Raji (cell line): Measurements from ENCODE around the gene SOHLH1.

Experiments
- POLR2A ChIP-seq: IDR thresholded peaks from 2 replicates; pipeline ENCODE4 v1.6.1; 2011; ENCODE audit warnings: low read depth, low read length, control low read depth; ENCODE audit not compliant: insufficient read depth

SOHLH1 gene

GRCh38 chr9:135716045-135716444 lies 16.8 kb upstream of the SOHLH1 start:
- no peak for TF ChIP-seq POLR2A

DNA sequence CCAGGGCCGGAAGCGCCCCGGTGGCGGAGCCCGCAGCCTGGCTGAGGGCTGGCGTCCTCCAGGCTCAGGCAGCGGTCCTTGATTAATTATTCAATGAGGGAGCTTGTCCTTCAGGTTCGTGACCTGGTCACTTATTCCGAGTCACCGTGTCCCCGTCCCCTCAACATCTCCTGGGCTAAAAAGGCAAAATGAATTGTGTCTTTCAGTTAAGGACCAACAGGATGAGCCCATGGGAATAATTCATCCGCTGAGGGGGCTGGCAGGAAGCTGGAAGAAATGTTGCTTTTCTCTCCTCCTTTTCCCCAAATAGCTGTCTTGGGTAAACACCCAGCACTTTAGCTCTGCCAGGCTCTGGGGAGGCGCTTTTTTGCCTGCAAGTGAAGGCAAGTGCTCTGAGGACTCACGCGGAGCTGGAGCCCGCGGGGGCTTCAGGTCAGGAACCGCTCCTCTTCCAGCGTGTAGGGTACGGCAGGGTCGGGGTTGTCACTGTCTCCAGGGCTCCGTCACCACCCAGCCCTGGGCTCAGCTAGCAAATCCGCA lies 15.8 kb upstream of the SOHLH1 start:
- TF ChIP-seq POLR2A, result no peak

DNA sequence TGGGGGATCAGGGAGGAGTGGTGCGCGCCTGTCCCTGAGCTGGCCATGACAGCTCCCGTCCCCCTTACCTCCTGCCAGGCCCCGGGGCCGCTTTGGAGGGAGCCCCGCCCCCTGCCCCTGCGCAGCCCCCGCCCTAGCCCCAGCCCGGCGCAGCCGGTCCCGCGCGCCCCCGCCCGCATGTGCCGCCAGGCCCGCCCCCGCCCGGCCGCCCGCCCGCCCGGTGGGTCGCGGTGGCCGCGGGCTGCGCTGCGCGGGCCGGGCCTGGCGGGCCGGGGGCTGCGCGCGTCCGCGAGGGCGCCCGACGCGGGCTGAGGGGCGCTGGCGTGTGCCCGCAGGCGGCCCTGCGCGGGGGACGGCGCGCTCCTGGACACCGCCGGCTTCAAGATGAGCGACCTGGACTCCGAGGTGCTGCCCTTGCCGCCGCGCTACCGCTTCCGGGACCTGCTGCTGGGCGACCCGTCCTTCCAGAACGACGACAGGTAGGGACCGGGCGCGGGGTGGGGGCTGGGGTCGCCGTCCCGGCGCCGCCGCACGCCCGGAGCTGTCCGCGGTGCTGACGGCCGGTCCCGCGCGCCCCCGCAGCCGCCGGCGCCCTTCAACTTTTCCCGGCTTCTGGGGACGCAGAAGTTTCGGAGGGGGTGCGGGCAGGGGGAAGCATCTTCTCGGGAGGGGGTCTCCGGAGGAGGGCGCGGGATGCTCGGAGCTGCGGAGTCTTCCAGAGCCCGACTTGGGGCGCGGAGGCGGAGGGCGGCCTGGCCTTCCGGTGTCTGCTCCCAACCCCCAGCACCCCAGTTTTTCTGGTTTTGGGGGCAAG lies 15.2 kb upstream of the SOHLH1 start:
- no peak for TF ChIP-seq POLR2A

DNA sequence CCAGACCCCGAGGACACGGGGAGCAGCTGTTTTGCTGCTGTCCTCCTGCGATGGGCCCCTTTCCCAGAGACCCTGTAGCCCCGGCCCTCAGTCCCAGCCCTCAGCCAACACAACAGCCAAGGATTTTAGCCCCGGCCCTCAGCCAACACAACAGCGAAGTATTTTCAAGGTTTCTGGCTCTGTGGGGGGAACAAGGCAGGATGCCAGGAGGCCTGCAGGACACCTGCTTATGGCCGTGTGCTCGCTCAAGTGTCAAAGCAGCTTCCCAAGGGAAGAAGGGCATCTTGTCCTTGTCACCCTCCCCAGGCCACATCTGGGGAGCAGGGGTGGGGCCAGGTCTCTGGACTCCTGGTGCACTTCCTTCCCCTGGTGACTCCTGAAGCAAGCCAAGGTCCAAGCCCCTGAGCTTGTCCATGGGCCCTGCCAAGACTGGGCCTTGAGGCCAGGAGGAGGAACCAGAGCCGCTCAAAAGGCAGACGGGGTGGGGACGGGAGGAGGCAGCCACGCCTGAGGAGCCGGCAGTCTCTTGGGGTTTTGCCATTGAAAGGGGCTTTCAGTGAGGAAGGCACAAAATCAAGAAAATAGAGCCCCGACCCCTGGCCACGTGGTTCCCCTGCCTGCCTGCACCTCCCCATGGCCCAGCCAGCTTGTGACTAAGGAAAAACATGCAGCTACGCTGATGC lies 13.5 kb upstream of the SOHLH1 start:
- TF ChIP-seq POLR2A, result no peak

DNA sequence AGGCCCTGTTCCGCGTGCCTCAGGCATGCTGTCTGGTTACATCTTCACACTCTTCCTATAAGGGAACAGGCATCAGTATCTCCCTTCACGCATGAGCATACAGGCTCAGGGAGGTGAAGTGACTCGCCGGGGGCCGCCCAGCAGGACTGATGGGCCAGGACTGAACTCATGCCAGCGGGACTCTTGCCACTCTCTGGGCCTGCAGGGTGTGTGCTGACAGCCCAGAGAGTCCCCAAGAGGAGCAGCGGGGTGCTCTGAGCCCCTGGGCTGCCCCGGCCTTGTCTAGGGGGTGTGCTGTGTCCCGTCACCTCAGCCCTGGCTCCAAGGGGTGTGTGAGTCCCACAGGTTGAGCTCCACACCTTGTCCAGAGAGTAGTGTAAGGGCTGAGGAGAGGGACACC lies 12.6 kb upstream of the SOHLH1 start:
- TF ChIP-seq POLR2A, result no peak

DNA sequence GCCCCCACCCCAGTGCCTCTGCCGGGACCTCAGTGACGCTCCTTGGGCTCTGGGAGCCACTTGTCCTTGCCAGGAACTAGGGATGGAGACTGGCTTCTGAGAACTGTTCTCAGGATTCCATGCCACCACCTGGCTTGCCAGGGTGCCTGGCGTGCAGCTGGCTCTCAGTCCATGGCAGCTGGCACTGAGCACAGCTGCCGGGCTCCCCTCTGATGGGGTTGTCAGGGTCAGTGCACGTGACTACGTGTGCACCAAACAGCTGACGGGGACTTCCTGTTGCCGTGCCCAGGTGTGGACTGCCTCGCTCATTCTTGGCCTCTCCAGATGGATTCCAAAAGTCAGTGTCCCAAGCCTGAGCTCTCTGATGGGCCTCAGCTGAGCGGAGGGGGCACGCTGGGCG lies 12.1 kb upstream of the SOHLH1 start:
- TF ChIP-seq POLR2A, result no peak

GRCh38 chr9:135708164-135708563 lies 8.9 kb upstream of the SOHLH1 start:
- no peak for TF ChIP-seq POLR2A

- no peak for TF ChIP-seq POLR2A
Measured at GRCh38 chr9:135707252-135708138, 8.2 kb upstream of the SOHLH1 start.

DNA sequence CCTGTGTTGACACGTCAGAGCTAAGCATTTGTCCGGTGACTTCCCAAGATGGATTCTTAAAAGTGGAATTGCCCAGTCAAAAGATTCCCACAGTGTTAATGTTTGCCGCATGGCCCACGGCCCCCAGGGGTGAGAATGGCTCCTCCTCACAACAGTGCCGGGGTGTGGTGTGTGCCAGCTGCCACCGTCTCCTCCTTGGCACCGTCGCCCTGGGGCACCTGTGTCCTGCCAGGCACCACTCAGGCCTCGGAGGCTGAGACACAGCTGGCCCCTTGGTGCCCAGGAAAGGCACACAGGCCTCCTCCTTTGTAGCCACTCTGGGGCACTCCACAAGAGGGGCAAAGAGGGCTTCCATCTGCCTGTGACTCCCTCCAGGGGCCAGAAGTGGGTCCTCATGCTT lies 7.0 kb upstream of the SOHLH1 start:
- TF ChIP-seq POLR2A, result no peak

DNA sequence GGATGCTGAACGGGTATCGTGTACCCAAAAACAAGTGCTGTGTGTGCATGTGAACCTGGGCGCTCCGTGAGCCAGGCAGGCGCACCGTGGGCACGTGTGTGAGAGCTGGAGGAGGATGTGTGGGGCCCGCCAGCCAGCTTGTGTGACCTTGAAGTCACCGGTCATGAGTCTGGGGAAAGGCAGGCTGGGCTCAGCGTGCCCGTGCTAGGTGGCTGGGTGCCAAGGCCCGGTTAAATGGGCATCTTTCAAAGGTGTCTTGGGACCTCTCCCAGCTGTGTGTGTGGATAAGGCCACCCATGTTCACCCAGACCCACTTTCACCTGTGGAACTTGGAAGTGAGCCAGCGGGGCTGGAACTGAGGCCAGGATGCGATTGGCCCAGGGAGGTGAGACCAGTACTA lies 6.1 kb upstream of the SOHLH1 start:
- TF ChIP-seq POLR2A, result no peak

DNA sequence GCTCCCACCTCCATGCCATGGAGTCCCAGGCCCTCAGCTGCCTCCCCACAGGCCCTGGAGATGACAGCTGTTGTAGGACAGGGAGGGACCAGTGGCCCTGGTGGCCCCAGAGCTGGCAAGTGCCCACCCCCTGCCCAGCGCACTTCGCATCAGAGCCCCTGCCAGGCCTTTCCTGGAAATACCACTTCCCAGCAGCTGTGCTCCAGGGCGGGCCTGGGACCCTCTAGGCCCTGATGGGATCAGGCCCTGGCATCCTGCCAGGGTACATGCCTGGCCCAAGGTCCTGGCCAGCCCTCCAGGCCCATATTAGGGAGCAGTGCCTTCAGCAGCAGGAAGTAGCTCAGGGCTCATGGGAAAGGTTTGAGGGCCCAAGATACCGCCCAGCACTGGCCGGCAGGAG lies 5.2 kb upstream of the SOHLH1 start:
- TF ChIP-seq POLR2A, result no peak

DNA sequence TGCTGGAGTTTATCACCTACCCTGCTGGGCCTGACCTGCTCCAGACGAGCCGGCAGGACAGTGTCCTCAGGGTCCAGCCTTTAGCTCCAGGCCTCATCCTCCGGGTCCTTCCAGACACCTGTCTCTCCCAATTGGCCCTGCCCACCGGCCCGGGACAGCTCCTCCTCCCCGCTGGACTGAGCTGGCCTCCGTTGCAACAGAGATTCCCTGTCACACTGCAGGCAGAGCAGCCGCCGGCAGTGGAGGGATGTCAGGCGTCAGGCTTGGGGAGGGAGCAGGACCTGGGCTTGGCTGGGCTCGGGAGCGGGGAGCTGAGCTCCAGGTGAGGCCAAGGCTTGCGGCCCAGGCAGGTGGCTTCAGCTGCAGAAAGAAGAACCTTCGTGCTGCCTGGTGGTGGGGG lies 4.4 kb upstream of the SOHLH1 start:
- no peak for TF ChIP-seq POLR2A

- no peak for TF ChIP-seq POLR2A
Measured at GRCh38 chr9:135701959-135702721, 2.9 kb upstream of the SOHLH1 start, which contains the start of gene KCNT1. KCNT1 (plus strand) TSS chr9:135702185; CDS start chr9:135702259, 74 bp downstream.
